C1 segment of cervical spinal cord (tissue), 14 donors: Measurements from ENCODE around the gene RFXAP.
"Not testable (repeated sequence)": the region's sequence is repeated elsewhere in the genome, so short reads cannot be mapped to it uniquely, and the experiment has no call there.

Experiments
- DNase-seq, 14 donors: peaks; one replicate each; lab custom pipeline; 2025; lab: John Stamatoyannopoulos, UW

The RFXAP gene

GRCh38 chr13:36818804-36819738 is at the start of gene RFXAP:
TSS of gene RFXAP (plus strand) at chr13:36819222. CDS start at chr13:36819358, 136 bp downstream.
- peak; percentile 20 to 93 (median 82) for DNase-seq

DNA sequence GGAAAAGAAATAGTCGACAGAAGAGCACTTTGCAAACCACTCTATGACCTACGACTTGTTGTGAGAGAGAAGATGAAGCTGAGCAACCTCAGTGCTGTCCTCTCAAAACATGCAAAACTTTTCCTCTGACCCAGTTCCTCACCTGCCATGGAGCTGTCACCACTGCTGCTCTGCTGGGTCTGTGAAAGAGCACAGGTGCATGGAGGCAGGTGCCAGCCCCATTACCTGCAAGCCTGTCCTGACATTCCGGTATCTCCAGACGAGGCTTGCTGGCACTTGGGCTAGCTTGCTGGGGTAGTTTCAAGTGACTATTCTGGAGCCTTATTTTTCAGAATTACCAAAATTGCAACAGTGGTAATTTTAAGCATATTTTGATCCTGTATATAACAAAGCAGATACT is 49.5 kb upstream of the RFXAP start:
- no peak for DNase-seq

DNA sequence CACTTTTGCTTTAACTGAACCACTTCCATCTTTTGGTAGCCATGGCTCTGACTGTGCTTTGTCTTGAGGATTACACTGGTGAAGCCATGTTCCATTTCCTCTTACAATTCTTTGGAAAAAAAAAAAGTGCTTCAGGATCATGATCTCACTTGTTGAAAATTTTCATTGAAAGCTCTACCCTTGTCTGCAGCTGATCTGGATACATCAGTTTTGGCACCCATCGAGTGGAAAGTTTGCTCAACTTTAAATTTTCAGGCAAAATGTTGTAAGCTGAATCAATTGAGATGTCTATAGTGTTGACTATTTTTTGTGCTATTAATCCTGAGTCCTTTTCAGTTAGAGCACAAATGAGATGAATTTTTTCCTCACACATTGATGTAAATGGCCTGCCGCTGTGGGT is 48.3 kb upstream of the RFXAP start:
- DNase-seq = no peak

DNA sequence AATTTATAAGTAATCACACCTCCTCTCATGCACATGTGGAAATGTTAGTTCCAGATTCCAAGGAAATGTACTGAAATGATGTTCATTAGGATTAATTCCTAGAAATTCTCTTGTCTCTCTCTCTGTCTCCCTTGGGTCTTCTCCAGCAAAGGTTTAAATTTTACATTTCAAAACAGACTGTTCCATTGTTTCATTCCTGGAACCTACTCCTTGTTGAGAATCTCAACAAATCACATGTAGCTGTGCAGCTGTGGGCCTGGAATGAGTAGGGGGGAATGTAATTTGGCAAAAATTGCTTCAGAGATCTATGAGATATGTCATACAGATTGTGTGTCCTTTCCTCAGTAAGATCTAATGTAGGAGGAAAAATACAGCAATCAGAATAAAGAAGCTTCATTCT is 46.2 kb upstream of the RFXAP start:
- no peak for DNase-seq

GRCh38 chr13:36774931-36775330 is 44.1 kb upstream of the RFXAP start:
- DNase-seq = no peak

GRCh38 chr13:36776175-36776574 is 42.8 kb upstream of the RFXAP start:
- no peak for DNase-seq

- no peak for DNase-seq
Measured at GRCh38 chr13:36778083-36778671, 40.8 kb upstream of the RFXAP start.

DNA sequence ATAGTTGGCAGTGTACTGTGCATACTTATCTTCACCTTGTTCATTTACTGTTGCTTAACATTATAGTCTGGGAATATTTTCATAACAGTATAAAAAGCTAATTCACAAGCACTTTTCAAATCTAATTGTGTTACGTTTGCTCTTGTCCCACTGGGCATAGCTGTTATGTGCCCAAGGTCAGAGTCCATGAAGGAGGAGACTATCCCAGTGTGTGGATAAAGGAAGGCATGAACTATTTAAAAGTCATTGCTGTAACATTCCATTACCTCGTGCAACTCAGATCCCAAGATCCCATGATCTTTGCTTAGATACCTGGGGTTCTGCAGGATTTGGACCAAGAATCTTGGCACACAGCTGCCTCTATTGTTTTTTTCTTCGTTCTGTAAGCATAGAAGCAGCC is 35.1 kb upstream of the RFXAP start:
- DNase-seq = no peak

DNA sequence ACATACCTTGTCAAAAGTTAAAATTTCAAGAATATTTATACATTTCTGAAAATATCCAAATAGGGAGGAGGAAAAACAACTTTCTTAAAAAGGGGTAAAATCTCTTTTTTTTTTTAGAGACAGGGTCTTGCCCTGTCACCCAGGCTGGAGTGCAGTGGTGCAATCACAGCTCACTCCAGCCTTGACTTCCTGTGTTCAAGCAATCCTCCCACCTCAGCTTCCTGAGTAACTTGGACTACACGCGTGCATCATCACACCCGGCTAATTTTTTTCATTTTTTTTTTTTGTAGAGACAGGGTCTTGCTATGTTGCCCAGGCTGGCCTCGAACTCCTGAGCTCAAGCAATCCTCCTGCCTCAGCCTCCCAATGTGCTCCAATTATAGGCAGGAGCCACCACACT is 32.8 kb upstream of the RFXAP start:
- DNase-seq = not testable (repeated sequence)

GRCh38 chr13:36787181-36787580 is 31.8 kb upstream of the RFXAP start:
- DNase-seq = no peak

- no peak for DNase-seq
Measured at GRCh38 chr13:36788276-36788675, 30.7 kb upstream of the RFXAP start.

- DNase-seq = no peak
Measured at GRCh38 chr13:36789061-36789460, 30.0 kb upstream of the RFXAP start.

GRCh38 chr13:36789730-36790129 is 29.3 kb upstream of the RFXAP start:
- no peak for DNase-seq

- DNase-seq = no peak
Measured at GRCh38 chr13:36794706-36795105, 24.3 kb upstream of the RFXAP start.

GRCh38 chr13:36795463-36795862 is 23.6 kb upstream of the RFXAP start:
- DNase-seq = no peak

DNA sequence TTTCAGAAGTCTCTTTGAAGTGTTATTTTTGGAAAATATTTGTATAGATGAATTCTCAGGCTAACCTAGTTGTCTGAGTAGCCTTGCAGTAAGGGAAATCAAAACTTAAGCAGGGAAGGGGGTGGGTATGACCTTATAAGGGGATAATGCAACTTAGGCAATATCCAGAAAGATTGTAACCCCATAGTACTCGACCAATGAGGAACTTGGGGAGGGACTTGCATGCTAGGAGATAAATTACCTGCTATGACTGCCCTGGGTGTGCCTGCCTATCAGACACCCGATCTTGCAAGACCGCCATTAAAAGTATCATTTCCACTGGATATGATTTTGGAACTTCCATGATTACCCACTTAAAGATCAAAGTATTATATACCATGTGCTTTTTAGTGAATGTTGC is 23.0 kb upstream of the RFXAP start:
- DNase-seq = no peak

DNA sequence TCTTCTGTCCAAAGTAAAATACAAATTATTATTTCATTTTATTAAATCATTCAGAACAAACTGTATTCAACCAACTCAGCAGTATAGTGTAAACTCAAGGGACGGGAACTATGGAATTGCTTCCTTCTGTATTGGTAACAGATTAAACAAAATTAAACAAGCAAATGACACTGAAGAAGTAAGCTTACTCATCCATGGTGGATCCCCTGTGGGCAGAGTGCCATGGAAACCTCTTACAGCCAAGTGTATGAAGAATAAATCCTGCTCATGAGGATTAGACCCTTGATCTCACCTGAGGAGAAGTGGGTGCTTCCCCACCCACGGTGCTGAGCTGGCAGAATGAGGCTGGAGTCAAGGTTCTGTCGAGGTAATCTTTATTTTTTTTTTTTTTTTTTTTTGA is 18.0 kb upstream of the RFXAP start:
- no peak for DNase-seq

GRCh38 chr13:36804588-36804987 is 14.4 kb upstream of the RFXAP start:
- no peak for DNase-seq

DNA sequence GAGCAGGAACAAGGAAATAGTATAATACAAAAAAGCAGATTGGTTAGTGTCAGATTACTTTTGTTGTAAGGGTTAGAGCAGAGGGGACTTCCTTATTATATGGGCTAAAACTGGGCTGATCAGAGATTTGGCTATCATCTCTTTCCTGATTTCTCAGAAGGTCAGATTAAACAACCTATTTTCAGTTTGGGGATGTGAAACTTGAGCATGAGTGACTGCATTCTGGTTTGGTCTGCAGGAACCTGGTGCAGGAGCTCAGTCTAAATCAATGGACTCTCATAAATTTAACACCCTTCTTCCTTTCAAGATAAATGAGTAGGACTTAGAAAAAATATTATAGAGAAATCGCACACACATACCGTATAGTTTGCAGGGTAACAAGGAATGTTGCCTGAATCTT is 12.9 kb upstream of the RFXAP start:
- DNase-seq = no peak

GRCh38 chr13:36807616-36808015 is 11.4 kb upstream of the RFXAP start:
- no peak for DNase-seq

- no peak for DNase-seq
Measured at GRCh38 chr13:36813225-36813624, 5.8 kb upstream of the RFXAP start.

GRCh38 chr13:36814465-36814864 is 4.6 kb upstream of the RFXAP start:
- DNase-seq = no peak

- DNase-seq = no peak
Measured at GRCh38 chr13:36815062-36815461, 4.0 kb upstream of the RFXAP start.
